K562 (cell line): ENCODE measurements around the gene KCNQ4.

Source experiments
- CUX1 ChIP-seq: fragments of 200-800 bp; sonication (Bioruptor generic); IDR thresholded peaks from 2 replicates; pipeline ENCODE4 v1.6.1; 2016; ENCODE audit warnings: missing genetic modification characterization, missing compliant biosample characterization
- EP300 ChIP-seq: IDR thresholded peaks from 2 replicates; pipeline ENCODE4 v1.6.1; 2012; ENCODE audit warnings: low read length, improper control_type of control experiment
- HDAC6 ChIP-seq: IDR thresholded peaks from 2 replicates; pipeline ENCODE4 v1.6.1; 2012; ENCODE audit warnings: low read depth, mild to moderate bottlenecking, control low read depth, inconsistent platforms, low read length, moderate library complexity
- PCBP2 ChIP-seq: fragments of 200-400 bp; formaldehyde crosslinking; IDR thresholded peaks from 2 replicates; pipeline ENCODE4 v1.6.1; 2018; ENCODE audit warnings: low read length, low read depth, mild to moderate bottlenecking, moderate library complexity; ENCODE audit not compliant: poor library complexity, severe bottlenecking
- PHF20 ChIP-seq: fragments of 450-650 bp; IDR thresholded peaks from 2 replicates; pipeline ENCODE4 v1.6.1; 2018; ENCODE audit not compliant: partially characterized antibody
- POLR2A ChIP-seq: fragments of 450-650 bp; conservative IDR thresholded peaks from 2 replicates; pipeline ENCODE4 v1.6.1; 2016
- SLC30A9 ChIP-seq: fragments of 250-450 bp; sonication (Bioruptor Pico); IDR thresholded peaks from 2 replicates; pipeline ENCODE4 v1.8.0; 2022; ENCODE audit warnings: mild to moderate bottlenecking, moderate library complexity
- SRF ChIP-seq, 2 experiments: fragments of 250-450, 450-650 bp in 1 of 2; sonication (Bioruptor Pico) in 1 of 2; sonication (generic) in 1 of 2; formaldehyde crosslinking; IDR thresholded peaks; 2 replicates each; pipeline versions ENCODE4 v1.5.0 to v1.5.1; 2020 to 2022; ENCODE audit warnings: mild to moderate bottlenecking in 1 of 2, missing genetic modification reagents in 1 of 2
- THAP7 ChIP-seq: fragments of 250-450 bp; sonication (Bioruptor Pico); IDR thresholded peaks from 2 replicates; pipeline ENCODE4 v1.5.0; 2021
- ZC3H11A ChIP-seq: IDR thresholded peaks from 2 replicates; pipeline ENCODE4 v1.6.1; 2012; ENCODE audit warnings: low read depth, low read length, improper control_type of control experiment

GRCh38 chr1:40817791-40818263 is 34.2 kb downstream of the KCNQ4 start:
- TF ChIP-seq SLC30A9 (CRISPR knock-in tag) (no peak), POLR2A (no peak), CUX1 (no peak), PHF20 (no peak), EP300 (no peak), SRF (CRISPR knock-in tag; IDR thresholded peaks at IDR 0.05) (no peak), PCBP2 (no peak), THAP7 (no peak), ZC3H11A (no peak), HDAC6 (no peak)
